ENCODE measurements around the gene TPSD1. TPM values are rescaled to one million over a fixed set of nuclear protein-coding genes. Genes with fewer than 3 reads are reported as not detected.
"Not testable (repeated sequence)": the region's sequence is repeated elsewhere in the genome, so short reads cannot be mapped to it uniquely, and the experiment has no call there.

The TPSD1 gene
- 1 to 10 TPM in 1 of 5 donors, not detected in 4; 7.6 TPM for total RNA-seq
- 1 to 10 TPM in 2 of 3 donors, under 1 TPM in 1; 0.70 to 6.4 (median 2.6) TPM for polyA plus RNA-seq
- long read RNA-seq, donor 1 = 0 reads
- long read RNA-seq, donor 2 = 0 reads
- long read RNA-seq, donor 3 = 0 reads
- long read RNA-seq, donor 4 = 0 reads
- long read RNA-seq, donor 5 = 0 reads
- long read RNA-seq, donor 6 = 0 reads
- long read RNA-seq, donor 7 = 0 reads
- long read RNA-seq, donor 8 = 0 reads
- long read RNA-seq, donor 9 = 0 reads
- long read RNA-seq, donor 10 = 0 reads

GRCh38 chr16:1255276-1256122, at the start of gene TPSD1:
TSS of gene TPSD1 (plus strand) at chr16:1256069. CDS start at chr16:1256281, 212 bp downstream.
- H3K4me1 ChIP-seq; intact Hi-C loops (cut with DNase I; ENCODE audit: low total_unique reads); H3K9me3 ChIP-seq; DNase-seq; H3K27ac ChIP-seq; H3K36me3 ChIP-seq; H3K4me3 ChIP-seq: not testable (repeated sequence)
- H3K27me3 ChIP-seq = peaks cover 7 to 61% (median 29%) of the 10 kb centered on the region in 3 donors
- WGBS, 5 donors = 56 to 64% (median 62%) methylated on average over 6 to 26 of the region's 26 CpGs

GRCh38 chr16:1206326-1206725, 49.5 kb upstream of the TPSD1 start:
- TF ChIP-seq POLR2A (IDR thresholded peaks at IDR 0.05) (no peak), CTCF (IDR thresholded peaks at IDR 0.05) (no peak), EP300 (IDR thresholded peaks at IDR 0.05) (no peak), POLR2AphosphoS5 (IDR thresholded peaks at IDR 0.05) (no peak)
- Histone ChIP-seq H3K27me3 (peaks cover 0 to 14% (median 6%) of the 10 kb centered on the region in 3 donors), H3K4me3 (no peak overlapping the region), H3K27ac (no peak overlapping the region), H3K36me3 (peaks cover 21 to 98% (median 73%) of the 10 kb centered on the region in 4 donors), H3K4me1 (no peaks in the 10 kb centered on the region), H3K9me3 (no peaks in the 10 kb centered on the region)
- 66 to 78% (median 72%) methylated on average over 6 to 9 of the region's 9 CpGs for WGBS, 5 donors
- DNase-seq = no peak
- intact Hi-C loops (cut with DNase I; ENCODE audit: low total_unique reads) = no loop called here

GRCh38 chr16:1206786-1207185, 49.1 kb upstream of the TPSD1 start:
- Histone ChIP-seq H3K9me3 (no peaks in the 10 kb centered on the region), H3K27ac (no peak overlapping the region), H3K4me3 (no peak overlapping the region), H3K27me3 (peaks cover 0 to 14% (median 6%) of the 10 kb centered on the region in 3 donors), H3K4me1 (no peaks in the 10 kb centered on the region), H3K36me3 (peaks cover 20 to 98% (median 73%) of the 10 kb centered on the region in 4 donors)
- DNase-seq = no peak
- TF ChIP-seq POLR2AphosphoS5 (IDR thresholded peaks at IDR 0.05) (no peak), CTCF (IDR thresholded peaks at IDR 0.05) (no peak), EP300 (IDR thresholded peaks at IDR 0.05) (no peak), POLR2A (IDR thresholded peaks at IDR 0.05) (no peak)
- intact Hi-C loops (cut with DNase I; ENCODE audit: low total_unique reads) = no loop called here
- 75 to 84% (median 81%) methylated on average over 8 to 16 of the region's 16 CpGs for WGBS, 5 donors

GRCh38 chr16:1208239-1208830, 47.5 kb upstream of the TPSD1 start:
- DNase-seq = no peak
- H3K27me3 ChIP-seq = peaks cover 0 to 14% (median 6%) of the 10 kb centered on the region in 3 donors
- peaks cover 15 to 98% (median 76%) of the 10 kb centered on the region in 4 donors for H3K36me3 ChIP-seq
- no peak for TF ChIP-seq EP300 (IDR thresholded peaks at IDR 0.05)
- no peak for TF ChIP-seq POLR2AphosphoS5 (IDR thresholded peaks at IDR 0.05)
- TF ChIP-seq POLR2A (IDR thresholded peaks at IDR 0.05) = no peak
- no peak for TF ChIP-seq CTCF (IDR thresholded peaks at IDR 0.05)
- H3K9me3 ChIP-seq = no peaks in the 10 kb centered on the region
- intact Hi-C loops (cut with DNase I; ENCODE audit: low total_unique reads) = no loop called here
- WGBS, 5 donors = 81 to 89% (median 86%) methylated on average over 17 to 22 of the region's 22 CpGs
- no peaks in the 10 kb centered on the region for H3K4me1 ChIP-seq
- H3K27ac ChIP-seq = no peak overlapping the region
- no peak overlapping the region for H3K4me3 ChIP-seq

Measured in stomach (tissue), 19 donors.